NCI-H2081 treated with DMSO at 0.1 percent for 48 hours (cell line): Measurements from ENCODE around the gene TMEM150B.

Source experiments
- DNase-seq: peaks from one replicate; lab custom pipeline; 2025; lab: John Stamatoyannopoulos, UW

TMEM150B gene

DNA sequence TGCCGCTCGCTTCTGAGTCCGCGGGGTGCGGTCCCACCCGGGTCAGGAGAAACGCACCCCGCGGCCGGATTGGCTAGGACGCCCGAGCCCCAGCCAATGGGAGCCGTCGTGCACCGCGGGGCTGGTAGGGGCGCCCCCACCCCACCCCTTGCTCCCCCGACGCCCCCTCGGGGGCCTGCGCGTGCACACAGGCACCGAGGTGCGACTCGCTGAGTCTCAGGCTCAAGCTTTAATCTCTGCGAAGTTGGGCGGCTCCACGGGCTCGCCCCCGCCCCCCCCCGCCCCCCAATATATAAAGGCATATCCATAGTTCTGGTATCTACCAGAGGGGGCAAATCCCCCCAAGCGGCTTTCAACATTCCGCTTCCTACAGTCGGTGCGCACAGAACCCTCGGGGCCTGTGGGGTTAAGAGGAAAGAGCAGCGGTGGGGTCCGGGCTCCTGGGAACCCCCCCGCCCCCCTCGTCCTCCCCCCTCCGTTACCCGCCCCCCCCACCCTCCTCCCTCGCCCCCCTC is 29.6 kb upstream of the TMEM150B start, which contains the start of gene COX6B2:
Gene COX6B2 (minus strand): TSS at position 22 of the 515 bp plus-strand sequence. CDS start 198 bp downstream, outside the sequence.
- DNase-seq = no peak

DNA sequence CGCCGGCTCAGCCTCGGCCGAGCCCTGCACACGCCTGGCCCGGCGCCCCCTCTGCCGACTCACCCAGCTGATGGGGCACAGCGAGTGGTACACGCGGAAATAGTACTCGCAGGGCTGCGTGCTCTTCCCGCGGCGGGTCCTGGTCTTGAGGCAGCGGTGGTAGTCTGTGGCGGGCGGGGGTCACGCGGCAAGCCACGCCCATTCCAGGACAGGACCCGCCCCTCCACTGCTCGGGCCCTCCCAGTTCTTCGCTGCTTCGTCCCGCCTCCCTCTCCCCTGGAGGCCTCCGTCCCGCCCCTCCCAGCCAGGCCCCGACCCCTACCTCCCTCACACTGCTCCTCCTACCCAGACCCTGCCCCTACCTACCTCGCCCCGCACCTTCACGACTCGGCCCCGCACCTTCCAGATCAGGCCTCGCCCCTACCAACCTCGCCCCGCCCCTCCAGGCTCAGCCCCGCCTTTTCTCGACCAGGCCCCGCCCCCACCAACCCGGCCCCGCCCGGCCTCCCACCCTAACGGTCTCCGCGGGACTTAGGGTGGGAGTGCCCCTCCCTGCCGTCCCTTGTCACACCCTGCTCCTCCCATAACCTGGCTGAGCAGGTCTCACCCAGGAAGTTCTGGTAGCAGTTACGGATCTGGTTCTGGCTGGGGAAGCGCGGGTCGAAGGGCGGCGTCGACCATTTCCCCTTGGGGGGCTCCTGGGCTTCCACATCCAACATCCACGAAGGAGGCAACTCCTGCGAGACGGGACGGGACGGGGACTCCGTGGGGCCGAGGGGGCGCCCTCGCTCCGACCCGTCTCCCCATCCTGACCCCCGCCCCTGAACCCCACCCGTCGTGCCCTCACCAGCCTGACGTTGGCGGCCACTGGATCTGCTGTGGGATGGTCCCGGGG is 28.9 kb upstream of the TMEM150B start:
- DNase-seq = no peak

DNA sequence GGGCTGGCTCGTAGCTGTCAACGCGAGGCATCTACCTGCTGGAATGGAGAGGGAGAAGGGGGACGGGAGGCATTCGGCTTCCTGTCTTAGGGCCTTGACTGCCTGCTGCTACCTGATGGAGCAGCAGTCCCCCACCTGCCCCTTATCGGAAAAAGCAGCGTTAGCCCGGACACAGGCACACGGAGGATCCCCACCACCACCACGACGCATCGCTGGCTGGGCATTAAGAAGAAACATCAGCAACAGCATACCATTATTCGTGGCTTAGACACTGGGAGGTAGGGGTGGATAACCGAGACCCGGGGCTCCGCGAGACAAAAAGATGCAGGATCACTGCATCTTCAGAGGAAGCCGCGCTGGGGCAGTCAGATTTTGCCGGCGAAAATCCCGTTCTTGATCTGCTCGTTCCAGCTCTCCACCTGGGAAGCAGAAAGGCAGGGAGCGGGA is 28.2 kb upstream of the TMEM150B start:
- no peak for DNase-seq

DNA sequence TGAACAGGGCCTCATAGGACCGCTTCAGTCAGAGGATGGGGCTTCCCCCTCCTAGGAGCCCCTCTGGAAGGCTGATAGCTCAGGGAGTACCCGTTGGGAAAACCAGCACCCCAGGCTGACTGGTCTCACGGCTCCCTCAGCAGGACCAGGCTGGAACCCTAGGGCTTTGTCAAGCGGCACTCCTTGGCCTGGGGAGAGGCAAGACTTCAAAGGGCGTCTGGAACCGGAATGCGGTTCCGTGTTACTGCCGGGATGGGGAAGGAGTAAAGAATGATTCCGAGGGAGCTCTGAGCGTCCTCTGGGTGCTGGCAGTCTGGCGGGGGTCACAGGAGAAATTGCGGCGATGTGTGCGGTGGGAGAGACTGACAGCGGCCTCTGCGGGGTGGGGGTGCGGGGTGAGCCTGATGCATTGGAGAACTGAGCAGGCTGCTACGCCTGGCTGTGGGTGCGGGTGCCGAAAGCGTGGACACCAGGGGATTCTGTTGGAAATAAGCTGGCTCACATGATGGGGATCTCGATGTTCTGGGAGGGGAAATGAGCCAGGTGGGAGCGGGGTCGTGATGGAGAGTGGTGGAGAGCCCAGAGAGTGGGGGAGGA is 27.5 kb upstream of the TMEM150B start:
- DNase-seq = no peak

DNA sequence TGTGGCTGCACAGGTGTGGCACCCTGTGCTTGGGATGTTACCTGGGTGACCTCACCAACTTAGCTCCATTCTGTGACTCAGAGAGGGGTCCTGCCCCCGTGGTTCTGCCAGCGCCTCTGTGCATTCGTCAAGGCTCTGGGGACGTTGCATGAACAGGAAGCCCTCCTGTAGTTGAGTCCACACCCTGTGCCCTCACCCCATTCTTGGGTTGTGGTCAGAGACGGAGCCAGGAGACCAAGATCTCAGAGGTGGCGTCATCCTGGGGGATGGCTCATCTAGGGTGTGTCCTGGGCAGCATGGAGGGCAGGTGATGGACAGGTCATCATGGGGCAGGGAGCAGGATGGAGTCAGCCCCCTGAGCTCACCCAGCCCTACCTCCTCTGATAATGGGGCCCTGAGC is 26.9 kb upstream of the TMEM150B start:
- DNase-seq = no peak

DNA sequence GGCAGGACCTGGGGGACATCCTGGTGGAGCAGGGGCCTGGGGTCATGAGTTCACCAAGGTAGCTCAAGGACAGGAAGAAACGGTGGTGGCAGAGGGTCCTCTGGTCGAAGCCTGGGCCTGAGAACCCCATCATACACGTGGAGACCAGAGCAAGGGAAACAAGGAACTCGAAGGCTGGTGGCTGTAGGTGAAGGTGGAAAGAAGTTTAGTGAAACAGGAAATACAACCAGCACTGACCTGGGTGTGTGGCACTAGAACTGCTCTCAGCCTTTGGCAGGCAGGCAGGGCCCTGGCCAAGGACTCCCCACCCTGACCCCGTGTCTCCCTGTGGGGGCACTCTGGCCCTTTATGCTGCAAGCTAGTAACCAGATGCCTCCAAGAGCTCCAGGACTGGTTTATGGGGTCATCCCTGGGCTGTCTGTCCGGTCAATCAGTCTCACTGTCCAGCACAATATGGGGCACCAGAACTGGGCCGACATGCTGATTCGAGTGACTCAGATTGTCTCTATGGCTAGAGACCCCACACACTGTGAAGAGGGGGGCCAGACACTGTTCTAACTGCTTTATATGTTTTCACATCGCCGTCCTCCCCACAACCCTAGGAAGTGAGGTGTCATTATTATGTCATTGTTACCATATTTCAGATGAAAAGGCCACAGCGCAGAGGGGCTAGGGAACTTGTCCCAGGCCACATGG is 25.6 kb upstream of the TMEM150B start:
- no peak for DNase-seq

DNA sequence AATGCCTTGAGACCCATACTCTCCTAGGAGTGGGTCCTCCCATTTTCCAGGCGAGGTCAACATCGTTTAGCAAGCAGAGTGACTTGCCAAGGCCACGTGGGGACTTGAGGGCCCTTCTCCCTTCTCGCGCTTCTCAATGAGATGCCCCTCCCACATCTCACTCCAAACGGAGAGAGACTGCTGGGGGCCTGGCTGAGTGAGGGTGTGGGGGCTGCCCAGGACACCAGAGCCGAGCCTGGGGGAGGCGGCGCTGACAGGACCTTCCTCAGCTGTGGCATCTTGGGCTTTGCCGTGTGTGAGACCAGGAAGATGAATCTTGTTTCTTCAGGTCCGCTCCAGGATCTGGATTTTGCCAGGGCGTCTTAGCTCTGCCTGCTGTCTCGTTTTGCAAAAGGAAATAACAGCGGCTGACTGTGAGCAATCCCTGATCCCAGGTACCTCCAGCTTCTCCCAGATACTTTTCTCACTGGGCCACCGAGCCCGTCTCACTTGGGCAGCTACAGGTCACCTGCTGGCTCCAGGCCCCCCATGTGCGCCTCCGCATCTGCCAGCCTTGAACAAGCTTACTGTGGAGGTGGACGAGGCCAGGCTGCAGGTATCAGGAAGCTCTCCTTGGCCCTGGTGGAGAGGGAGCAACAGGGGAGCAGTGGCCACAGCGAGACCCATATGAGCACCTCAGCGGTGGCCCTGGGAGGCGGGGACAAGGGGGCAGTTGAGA is 23.3 kb upstream of the TMEM150B start:
- no peak for DNase-seq

DNA sequence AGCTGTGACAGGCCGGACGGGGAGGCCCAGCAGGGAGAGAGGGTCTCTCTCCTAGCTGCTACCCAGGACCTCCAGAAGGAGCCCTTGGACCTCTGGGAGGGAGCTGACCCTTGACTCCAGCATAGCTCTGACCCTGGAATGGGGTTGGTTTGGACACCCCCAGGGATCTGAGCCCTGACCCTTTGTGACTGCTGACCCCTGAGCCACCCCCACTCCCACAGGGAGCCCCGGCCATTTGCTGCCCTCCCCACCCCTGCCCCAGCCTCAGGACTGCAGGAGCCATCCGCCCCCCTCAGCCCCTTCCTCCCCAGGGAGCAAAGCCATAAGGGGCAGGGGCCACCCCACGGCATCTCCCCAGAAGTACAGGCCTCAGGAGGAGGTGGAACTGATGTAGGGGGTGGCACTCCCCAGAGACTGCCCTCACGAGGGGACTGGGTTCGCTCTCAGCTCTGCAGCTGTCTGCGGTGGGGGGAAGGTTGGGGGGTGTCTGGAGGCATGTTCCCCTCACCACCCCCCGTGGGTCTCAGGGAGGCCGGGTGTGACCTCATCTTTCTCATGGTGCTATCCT is 22.4 kb upstream of the TMEM150B start:
- no peak for DNase-seq

DNA sequence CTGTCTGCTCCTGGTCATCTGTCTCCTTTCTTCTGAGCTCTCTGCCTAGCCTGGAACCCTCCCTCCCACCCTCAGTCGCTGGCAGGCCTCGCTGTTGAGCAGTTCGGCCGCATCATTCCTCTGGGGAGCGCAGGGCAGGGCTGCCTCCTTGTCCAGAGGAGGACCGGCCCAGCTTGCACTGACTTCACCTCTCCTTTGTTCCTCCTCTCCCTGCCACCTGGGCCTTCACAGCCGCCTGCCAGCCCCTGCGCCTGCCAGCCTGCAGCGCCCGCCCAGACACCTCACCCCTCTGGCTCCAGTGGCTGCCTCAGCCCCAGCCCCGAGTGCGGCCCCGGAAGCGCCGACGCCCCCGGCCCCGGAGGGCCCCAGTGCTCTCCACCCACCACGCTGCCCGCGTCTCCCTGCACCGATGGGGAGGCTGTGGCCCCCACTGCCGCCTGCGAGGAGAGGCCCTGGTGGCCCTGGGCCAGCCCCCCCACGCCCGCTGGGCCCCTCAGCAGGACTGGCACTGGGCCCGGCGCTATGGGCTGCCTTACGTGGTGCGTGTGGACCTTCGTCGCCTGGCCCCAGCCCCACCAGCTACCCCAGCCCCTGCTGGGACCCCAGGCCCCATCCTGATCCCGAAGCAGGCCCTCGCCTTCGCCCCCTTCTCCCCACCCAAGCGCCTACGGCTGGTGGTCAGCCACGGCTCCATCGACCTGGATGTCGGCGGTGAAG is 21.7 kb upstream of the TMEM150B start:
- no peak for DNase-seq

DNA sequence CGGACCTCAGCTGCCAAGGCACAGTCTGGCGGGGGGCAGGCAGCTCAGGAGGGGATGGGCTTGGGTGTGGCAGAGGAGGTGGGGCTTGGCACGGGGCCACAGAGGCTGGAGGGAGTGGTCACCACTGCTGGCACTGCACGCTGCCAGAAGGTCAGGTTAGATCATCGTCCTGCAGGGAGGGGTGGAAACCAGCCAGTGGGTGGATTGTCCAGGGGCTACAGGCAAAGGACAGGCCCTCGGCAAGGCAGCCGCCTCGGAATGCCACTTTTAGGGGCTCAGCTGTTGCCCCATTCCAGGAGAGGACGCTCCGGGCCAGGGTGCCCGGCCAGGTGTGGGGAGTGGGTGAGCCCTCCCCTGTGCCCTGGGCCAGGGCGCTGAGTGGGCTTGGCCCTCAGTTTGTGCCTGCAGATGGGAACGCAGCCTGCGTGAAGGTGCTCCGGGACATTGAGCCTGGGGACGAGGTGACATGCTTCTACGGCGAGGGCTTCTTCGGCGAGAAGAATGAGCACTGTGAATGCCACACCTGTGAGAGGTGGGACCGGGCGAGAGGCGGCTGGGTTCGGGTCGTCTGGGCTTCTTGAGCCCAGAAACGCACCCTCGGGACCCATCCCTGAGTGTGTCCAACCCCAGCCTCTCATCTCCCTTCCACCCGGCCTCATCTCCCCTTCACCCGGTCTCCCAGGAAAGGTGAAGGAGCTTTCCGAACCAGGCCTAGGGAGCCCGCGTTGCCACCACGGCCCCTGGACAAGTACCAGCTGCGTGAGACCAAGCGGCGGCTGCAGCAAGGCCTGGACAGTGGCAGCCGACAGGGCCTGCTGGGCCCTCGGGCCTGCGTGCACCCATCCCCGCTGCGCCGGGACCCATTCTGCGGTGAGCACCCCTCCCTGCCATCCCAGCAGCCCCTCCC is 20.9 kb upstream of the TMEM150B start:
- DNase-seq = no peak

DNA sequence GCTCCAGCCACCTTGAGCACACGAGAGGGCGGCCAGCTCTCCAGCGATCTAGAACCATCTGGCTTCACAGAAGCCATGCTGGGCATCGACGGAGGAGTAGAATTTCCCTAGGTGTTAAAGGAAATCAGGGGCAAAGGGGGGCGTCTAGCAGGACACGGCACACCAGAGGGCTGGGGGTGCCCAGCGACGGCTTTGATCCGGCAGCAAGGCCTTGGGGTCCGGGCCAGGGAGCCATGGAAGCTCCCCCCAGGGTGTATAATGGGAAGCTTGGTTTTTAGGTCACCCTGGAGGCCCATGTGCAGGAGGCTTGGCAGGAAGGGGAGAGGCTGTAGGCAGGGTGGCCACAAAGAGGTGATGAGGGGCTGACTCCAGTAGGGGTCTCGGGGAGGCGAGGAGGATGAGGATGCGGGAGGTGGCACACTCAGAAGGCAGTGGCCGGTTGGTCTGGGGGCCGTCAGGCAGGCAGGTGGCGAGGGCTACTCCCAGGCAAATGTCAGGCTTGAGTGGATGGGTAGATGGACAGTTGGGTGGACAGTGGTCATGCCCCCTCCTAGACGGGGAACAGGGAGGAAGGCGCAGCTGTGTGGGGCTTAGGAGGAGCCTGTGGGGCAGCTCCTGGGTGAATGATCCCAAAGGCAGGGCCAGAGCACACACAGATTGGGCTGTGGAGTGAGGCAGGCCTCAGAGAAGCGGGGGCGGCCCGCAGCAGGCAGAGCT is 20.1 kb upstream of the TMEM150B start:
- DNase-seq = no peak

DNA sequence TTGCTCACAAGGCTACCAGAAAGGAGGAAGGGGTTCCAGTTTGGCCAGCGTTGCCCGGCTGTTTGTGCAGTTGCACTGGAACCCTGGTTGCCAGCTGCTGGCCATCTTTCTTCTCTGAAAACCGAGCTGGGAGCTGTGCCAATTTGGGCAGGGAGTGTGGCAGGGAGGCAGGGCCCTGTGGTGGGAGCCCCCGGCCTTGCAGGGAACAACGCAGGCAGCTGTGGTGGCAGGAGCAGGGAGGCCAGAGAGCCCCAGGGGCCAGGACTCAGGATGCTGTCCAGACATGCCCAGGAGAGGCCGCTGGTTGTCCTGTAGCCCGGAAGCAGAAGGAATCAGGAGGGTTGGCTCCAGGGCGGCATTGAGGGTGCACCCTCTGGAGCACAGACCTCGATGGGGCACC is 19.3 kb upstream of the TMEM150B start:
- DNase-seq = no peak

DNA sequence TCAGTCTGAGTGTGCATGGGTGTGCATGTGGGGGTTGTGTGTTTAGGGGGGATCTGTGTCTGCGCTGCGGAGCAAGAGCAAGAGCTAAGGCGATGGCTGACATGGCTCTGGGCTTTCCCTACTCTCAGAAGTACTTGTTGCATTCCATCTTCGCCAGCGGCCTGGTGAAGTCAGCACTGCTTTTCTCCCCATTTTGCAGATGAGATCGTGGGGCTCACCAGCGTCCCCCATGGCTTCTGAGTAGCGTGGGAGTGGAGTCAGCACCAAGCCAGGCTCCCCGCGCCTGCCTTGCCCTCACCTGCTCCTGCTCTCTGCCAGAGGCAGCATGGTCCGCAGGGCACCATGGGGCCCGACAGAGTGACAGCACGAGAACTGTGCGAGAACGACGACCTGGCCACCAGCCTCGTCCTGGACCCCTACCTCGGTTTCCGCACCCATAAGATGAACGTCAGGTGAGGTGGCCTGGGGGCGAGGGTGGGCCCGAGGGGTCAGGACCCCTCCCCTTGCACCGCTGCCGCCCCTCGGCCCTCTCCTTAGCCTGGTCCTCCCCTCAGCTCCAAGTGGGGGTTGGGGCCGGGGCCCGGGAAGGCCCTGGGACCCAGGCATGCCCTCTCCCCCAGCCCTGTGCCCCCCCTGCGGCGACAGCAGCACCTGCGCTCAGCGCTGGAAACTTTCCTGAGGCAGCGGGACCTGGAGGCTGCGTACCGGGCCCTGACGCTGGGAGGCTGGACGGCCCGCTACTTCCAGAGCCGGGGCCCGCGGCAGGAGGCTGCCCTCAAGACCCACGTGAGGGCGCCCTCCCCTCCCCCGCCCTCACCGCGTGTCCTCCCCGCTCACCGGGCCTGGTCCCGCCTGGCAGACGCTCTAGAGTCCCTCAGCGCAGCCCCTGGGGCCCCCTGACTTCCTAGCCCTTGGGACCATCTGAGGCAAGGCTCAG is 16.7 kb upstream of the TMEM150B start:
- no peak for DNase-seq

DNA sequence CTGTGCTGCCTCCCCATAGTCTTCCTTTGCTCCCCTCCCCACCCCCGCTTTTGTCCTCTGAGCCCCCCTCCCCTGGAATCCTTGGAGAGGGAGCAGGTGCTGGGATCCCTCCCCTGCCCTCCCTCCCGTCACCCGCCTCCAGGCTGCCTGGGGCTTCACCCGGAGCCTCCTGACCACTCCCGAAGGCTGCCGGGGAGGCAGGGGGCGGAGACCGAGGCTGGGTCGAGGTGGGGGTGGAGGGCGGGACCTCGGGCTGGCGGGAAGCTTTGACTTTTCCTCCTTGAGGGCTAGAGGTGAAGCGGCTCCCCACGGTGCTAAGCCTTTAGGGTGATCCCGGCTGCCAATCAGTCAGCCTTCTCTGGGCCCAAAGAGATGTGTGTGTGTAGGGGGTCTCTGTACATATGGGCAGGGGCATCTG is 16.0 kb upstream of the TMEM150B start:
- DNase-seq = peak; percentile 19

DNA sequence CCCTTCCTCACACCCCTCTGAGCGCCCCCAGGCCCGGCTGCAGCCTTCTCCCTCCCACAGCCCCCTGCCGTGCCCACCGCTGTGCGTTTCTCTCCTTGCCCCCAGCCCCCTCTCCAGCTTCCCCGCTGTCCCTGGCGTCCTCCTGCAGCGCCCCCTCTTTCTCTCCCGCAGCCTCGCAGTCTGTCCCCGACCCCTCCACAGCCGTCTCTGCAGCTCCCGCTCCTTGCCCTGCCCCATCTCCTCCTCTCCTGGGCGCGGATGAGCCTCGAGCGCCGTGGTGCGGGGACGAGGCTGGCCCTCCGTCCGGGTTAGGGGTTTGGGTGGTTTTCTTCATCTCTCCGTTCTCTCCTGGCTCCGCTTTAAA is 15.6 kb upstream of the TMEM150B start:
- DNase-seq = no peak

DNA sequence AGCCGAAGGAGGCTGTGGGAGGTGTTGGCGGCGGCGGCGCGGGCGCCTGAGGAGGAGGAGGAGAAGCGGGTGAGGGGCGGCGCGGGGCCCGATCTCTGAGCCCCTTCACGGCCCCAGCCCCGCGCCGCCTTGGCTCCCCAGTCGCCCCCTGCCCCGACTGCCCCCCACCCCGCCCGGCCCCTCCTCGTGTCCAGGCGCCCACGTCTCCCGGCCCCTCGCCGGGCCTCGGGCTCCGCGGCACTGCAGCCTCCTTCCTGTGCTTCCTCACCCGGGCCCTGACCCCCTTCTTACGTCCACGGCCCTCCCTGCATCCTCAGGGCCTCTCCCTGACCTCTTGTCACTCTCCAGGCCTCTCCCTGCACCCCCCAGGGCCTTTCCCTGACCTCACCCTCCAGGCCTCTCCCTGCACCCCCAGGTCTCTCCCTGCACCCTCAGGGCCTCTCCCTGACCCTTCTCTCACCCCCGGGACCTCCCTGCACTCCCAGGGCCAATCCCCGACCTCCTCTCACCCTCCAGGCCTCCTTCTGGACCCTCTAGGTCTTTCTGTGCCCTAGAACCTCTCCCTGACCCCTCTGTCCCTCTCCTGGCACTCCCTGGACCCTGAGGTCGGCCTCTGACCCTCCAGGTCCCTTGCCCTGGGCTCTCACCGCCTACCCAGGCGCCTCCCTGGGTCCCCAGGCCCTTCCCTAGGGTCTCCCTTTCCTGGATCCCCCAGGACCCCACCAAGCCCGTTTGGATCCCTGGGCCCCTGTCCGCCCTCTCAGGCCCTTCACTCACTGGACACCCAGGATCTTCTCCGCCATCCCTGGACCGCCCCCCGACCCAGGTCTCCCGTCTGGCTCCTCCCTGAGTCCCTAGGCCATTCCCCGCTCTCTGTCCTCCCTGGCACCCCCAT is 15.0 kb upstream of the TMEM150B start:
- no peak for DNase-seq
